ENCODE data around the gene PRKD1.
A peak's percentile ranks its signal among the peaks of the same experiment; 100 is the strongest.

Gene PRKD1

DNA sequence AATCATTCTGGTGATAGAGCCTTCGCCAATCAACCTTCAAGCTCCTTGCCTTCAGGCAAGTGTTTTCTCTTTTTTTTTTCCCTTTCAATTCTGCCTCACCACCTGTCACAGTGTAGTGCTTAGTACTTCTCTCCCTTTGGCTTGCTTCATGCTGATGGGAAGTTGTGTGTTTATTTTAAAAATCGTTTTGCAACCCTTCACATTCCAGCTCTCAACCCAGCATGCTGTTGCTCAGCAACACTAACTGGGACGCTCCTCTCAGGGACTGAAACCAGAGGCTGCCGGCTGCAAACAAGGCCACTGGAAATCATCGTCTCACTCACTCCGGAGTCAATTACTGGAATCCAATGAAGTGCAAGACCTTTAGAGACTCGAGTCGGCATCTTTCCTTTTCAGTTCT, 342.7 kb downstream of the PRKD1 start:
- peak; percentile 71 for DNase-seq

GRCh38 chr14:29580763-29581162, 346.9 kb downstream of the PRKD1 start:
- no peak for DNase-seq

GRCh38 chr14:29579838-29580237, 347.8 kb downstream of the PRKD1 start:
- DNase-seq = no peak

- DNase-seq = no peak
Observed at GRCh38 chr14:29576927-29577326, 350.7 kb downstream of the PRKD1 start.

GRCh38 chr14:29569194-29569593, 358.5 kb downstream of the PRKD1 start:
- no peak for DNase-seq

DNA sequence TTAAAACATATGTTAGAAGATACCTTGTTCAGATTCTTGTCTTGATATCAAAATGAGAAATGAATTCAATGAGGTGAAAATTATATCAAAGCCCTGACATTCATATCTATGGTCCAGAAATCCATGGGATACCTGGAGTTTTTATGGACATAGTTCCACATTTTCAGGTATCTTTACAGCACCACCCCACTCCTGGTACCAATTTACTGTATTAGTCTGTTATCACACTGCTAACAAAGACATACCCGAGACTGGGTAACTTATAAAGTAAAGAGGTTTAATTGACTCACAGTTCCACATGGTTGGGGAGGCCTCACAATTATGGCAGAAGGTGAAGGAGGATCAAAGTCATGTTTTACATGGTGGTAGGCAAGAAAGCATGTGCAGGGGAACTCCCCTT, 361.5 kb downstream of the PRKD1 start:
- no peak for DNase-seq

DNA sequence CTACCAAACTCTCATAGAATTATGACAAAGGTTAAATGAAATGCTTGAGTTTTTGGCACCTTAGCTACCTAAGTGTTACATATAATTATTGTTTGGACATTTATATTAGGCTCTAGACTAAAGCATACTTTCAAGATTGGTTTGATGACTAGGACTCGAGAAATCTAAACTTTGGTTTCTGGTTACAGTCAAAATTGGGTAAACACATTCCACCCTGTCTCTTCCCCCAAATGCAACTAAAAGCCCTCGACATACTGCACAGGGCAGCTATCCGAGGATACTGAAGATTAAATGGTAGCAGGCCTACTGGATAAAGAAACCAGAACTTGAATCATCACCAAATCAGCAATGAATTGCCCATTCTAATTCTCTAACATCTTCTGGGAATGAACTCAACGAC, 369.1 kb downstream of the PRKD1 start:
- no peak for DNase-seq

DNA sequence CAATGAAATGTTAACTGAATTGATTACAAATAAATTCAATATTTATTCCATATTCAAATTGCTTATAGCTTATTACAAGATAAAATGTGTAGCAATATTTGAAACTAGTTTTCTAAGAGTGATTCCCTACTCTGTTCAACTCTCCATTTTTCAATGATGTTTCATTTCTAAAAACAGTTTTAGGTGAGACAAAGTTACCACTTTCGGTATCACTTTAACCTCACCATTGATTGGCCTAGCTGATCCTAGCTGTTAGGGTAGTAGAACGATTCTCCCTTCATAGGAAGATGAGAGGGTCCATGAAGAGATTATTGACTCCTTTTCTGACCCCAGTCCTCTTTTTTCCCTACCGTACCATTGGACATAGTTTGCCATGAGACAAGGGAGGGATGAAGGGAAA, 373.3 kb downstream of the PRKD1 start:
- DNase-seq = no peak

GRCh38 chr14:29553427-29553826, 374.2 kb downstream of the PRKD1 start:
- DNase-seq = no peak

- DNase-seq = peak; percentile 39
Observed at GRCh38 chr14:29548948-29549370, 378.7 kb downstream of the PRKD1 start.

DNA sequence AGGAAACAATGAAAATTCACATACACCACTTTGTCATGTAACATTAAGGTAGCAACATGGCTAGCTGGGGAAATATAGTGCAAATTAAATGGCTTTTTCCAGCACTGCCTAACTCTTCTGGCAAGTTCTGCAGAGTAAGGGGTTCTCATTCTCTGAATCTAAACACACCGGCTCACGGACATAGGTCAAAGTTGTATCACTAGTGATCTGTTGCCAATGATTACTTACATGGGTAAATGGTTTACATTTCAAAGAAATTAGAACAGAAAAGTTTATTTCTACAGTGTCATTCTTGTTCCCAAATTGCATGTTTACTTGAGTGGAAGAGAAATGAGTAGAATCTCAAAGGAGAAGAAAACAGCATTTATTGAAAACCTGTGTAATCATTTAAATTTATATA, 381.9 kb downstream of the PRKD1 start:
- no peak for DNase-seq

- DNase-seq = peak; percentile 33
Observed at GRCh38 chr14:29536886-29537511, 390.6 kb downstream of the PRKD1 start.

DNA sequence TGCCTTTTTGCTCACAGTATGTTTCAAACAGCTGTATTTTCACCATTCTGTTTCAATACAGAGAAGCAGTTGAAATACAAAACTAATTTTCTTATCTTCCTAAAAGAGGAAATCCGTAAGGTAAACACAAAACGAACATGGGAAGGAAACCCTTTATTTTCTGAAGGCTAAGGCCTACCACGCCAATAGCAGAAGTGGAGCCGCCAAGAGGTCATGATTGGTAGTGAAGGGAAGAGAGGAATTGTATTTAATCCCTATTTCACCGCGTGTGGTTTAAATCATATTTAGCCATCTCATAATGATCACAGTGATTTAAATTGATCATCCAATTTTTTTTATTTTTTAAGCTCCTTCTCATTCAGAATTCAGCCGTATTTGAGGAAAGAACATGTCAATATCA, 398.2 kb downstream of the PRKD1 start:
- no peak for DNase-seq

DNA sequence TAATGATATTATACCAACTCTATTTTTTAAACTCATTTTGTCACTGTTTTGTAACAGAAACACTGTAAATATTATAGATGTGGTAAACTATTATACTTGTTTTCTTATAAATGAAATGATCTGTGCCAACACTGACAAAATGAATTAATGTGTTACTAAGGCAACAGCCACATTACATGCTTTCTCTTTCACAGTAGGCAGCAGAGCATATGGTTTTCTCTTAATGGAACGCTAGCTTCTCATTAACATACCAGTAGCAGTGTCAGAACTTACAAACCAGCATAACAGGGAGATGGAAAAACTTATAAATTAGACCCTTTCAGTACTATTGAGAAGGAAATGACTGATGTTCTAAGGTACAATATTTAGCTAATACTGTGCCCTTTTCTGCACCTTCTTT, 398.8 kb downstream of the PRKD1 start:
- DNase-seq = no peak

DNA sequence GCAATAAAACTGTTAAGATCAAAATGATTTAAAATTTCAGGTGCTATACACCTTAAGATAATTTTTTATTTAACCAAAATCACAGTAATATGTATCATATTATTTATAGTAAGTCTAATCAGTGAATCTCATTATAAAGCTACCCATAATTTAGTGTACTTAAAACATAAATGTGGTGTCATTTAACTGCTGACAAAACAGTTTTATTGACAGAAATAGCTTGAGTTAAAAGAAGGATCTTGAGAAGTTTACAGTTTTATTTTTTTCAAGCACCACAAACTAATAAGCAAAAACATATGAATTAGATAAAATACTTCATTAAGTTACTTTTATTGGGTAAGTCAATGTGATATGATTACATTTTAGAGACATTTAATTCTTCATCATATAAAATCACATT, 400.4 kb downstream of the PRKD1 start:
- DNase-seq = no peak
